Karpas-422 (cell line): ENCODE results near the gene NUP58. TPM values are rescaled to one million over a fixed set of nuclear protein-coding genes. Genes with fewer than 3 reads are reported as not detected.
"Not testable (repeated sequence)": the region's sequence is repeated elsewhere in the genome, so short reads cannot be mapped to it uniquely, and the experiment has no call there.

Source experiments
- DNase-seq: peaks from one replicate; pipeline ENCODE4 v3.0.0-alpha.2; 2015
- H2AFZ ChIP-seq: fragments of 200-600 bp; sonication (generic); 2 replicates; pipeline ENCODE4 v1.6.1; 2014; ENCODE audit warnings: antibody characterized with exemption, low read length, mixed read lengths
- H3K27ac ChIP-seq: fragments of 200-600 bp; sonication (generic); 2 replicates; pipeline ENCODE4 v1.5.1; 2014; ENCODE audit warnings: mild to moderate bottlenecking, low read length, moderate library complexity
- H3K27me3 ChIP-seq: fragments of 200-600 bp; sonication (generic); 2 replicates; pipeline ENCODE4 v1.6.1; 2014; ENCODE audit warnings: low read length, mixed read lengths
- H3K36me3 ChIP-seq: fragments of 200-600 bp; sonication (generic); 2 replicates; pipeline ENCODE4 v1.6.1; 2014; ENCODE audit warnings: low read length, mixed read lengths; ENCODE audit not compliant: insufficient read depth
- H3K4me1 ChIP-seq: fragments of 200-600 bp; sonication (generic); 2 replicates; pipeline ENCODE4 v1.6.1; 2014; ENCODE audit warnings: mild to moderate bottlenecking, low read length, mixed read lengths
- H3K4me2 ChIP-seq: fragments of 200-600 bp; sonication (generic); 2 replicates; pipeline ENCODE4 v1.6.1; 2014; ENCODE audit warnings: low read length, low read depth, mild to moderate bottlenecking; ENCODE audit not compliant: poor library complexity, severe bottlenecking
- H3K4me3 ChIP-seq: fragments of 200-600 bp; sonication (generic); 2 replicates; pipeline ENCODE4 v1.5.1; 2014; ENCODE audit warnings: mild to moderate bottlenecking, antibody characterized with exemption, low read length, mixed read lengths
- H3K79me2 ChIP-seq: fragments of 200-600 bp; sonication (generic); 2 replicates; pipeline ENCODE4 v1.6.1; 2014; ENCODE audit warnings: mild to moderate bottlenecking, low read length, mixed read lengths
- H3K9ac ChIP-seq: fragments of 200-600 bp; sonication (generic); 2 replicates; pipeline ENCODE4 v1.6.0; 2014; ENCODE audit warnings: low read length
- H3K9me2 ChIP-seq: fragments of 200-600 bp; sonication (generic), shearing (Covaris generic); replicated peaks from 2 replicates; pipeline ENCODE4 v1.6.0; 2014; ENCODE audit warnings: mild to moderate bottlenecking, low read length, moderate library complexity; ENCODE audit not compliant: insufficient read depth
- H3K9me3 ChIP-seq: fragments of 300-700, 200-600 bp; sonication (generic); 2 replicates; pipeline ENCODE4 v1.6.1; 2014; ENCODE audit warnings: low read length, mixed read lengths
- H4K20me1 ChIP-seq: fragments of 200-600 bp; sonication (generic); 2 replicates; pipeline ENCODE4 v1.6.1; 2014; ENCODE audit warnings: mild to moderate bottlenecking, antibody characterized with exemption, low read length, low read depth; ENCODE audit not compliant: insufficient read depth
- total RNA-seq: library from RNA; depleted of rRNA; stranded (reverse); fragments of >200 nt; shearing (Covaris generic); gene quantifications from 2 replicates; pipeline ENCODE4 v1.2.3, GENCODE V29; 2014; ENCODE audit warnings: low replicate concordance

Gene NUP58
- total RNA-seq, 1 experiment from 2014 or later: 96.1 TPM

DNA sequence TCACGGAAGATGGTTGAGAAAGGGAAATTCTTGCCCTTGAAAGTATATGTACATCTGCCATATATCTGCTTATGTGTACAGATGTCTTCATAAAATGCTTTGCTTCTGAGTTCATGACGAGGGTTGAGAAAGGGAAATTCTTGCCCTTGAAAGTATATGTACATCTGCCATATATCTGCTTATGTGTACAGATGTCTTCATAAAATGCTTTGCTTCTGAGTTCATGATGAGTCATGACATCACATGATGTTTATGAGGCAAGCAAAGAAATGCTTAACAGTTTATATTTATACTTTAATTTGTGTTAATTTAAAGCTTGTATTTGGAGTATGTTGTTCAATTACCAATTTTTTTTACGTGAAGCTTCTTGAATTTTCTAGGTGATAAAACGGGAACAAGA lies 17.5 kb downstream of the NUP58 start:
- not testable (repeated sequence) for H3K27ac ChIP-seq, H3K9ac ChIP-seq, H3K4me2 ChIP-seq, H3K9me2 ChIP-seq, DNase-seq, H4K20me1 ChIP-seq, H3K4me3 ChIP-seq, H3K27me3 ChIP-seq, H3K9me3 ChIP-seq, H2AFZ ChIP-seq, H3K4me1 ChIP-seq
- Histone ChIP-seq H3K36me3 (peaks cover 79% of the 10 kb centered on the region; the same call in 1 of the 2 replicates), H3K79me2 (peaks cover 57% of the 10 kb centered on the region)

DNA sequence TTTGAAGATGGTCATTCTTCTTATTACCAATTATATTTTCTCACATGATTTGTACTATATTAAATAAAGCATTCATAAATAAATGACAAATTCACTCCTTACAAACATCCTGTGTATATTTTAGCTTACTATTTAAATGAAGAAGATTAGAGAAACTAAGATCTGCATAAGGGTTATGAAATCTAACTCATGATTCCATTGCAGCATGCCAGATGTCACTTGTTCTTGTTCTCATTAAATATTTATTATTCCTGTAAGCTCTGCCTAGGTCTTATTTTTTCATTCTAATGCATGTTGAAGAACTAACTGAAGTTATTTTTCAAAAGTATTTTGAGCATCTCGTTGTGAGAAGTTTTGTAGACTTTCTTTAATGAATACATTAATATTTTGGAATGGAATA lies 18.3 kb downstream of the NUP58 start:
- no peaks in the 10 kb centered on the region for H3K4me1 ChIP-seq
- H3K79me2 ChIP-seq: peaks cover 56% of the 10 kb centered on the region
- no peak overlapping the region for H3K4me2 ChIP-seq
- no peak overlapping the region for H3K9ac ChIP-seq
- no peaks in the 10 kb centered on the region for H3K9me2 ChIP-seq
- H4K20me1 ChIP-seq: 0 out of 2 replicates have a peak, but pooled peaks cover 3% of the 10 kb centered on the region
- H3K27me3 ChIP-seq: no peaks in the 10 kb centered on the region
- no peak for DNase-seq
- H3K36me3 ChIP-seq: peaks cover 84% of the 10 kb centered on the region; the same call in 1 of the 2 replicates
- no peak overlapping the region for H2AFZ ChIP-seq
- H3K9me3 ChIP-seq: no peaks in the 10 kb centered on the region
- H3K4me3 ChIP-seq: no peak overlapping the region
- H3K27ac ChIP-seq: no peak overlapping the region

DNA sequence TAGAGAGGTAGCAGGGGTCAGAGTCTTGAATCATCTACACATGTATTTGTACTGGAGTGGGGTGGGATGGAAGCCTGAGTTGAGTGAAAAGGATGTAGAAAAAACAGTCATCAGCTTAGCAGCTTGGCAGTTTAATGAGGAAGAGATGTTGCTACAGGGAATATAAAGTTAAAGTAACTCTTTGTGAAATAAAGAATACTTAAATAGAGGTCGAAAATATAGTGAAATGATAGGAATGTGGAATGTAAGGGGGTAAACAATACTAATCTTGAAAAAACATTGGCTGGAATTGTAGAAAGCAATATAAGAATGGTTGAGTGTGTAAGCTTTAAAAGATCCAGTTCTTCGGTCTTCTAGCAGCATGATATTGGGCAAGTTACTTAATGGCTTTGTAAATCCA lies 22.7 kb downstream of the NUP58 start:
- Histone ChIP-seq H3K9me3 (no peaks in the 10 kb centered on the region), H3K27ac (no peak overlapping the region), H3K9ac (no peak overlapping the region), H2AFZ (no peak overlapping the region), H3K4me3 (no peak overlapping the region), H3K9me2 (no peaks in the 10 kb centered on the region), H3K4me2 (no peak overlapping the region), H3K79me2 (peaks cover 28% of the 10 kb centered on the region), H4K20me1 (no peaks in the 10 kb centered on the region), H3K4me1 (no peaks in the 10 kb centered on the region), H3K27me3 (no peaks in the 10 kb centered on the region), H3K36me3 (peaks cover 86% of the 10 kb centered on the region; the same call in 1 of the 2 replicates)
- DNase-seq: no peak

DNA sequence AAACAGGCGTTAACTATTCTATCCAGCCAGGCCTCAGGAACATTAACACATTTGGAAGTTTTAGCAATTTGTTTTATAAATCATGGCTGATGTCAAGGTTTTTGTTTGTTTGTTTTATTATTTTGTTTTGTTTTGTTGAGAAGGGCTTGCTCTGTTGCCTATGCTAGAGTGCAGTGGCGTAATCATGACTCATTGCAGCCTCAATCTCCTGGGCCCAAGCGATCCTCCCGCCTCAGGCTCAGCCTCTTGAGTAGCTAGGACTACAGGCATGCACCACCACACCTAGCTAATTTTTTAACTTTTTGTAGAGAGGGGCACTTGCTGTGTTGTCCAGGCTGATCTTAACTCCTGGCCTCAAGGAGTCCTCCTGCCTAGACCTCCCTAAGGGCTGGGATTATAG lies 28.3 kb downstream of the NUP58 start:
- H3K36me3 ChIP-seq: peaks cover 92% of the 10 kb centered on the region
- H3K79me2 ChIP-seq: peaks cover 47% of the 10 kb centered on the region
- no peak overlapping the region for H3K4me3 ChIP-seq
- no peaks in the 10 kb centered on the region for H3K9me2 ChIP-seq
- no peak overlapping the region for H3K4me2 ChIP-seq
- DNase-seq: no peak
- H3K27ac ChIP-seq: no peak overlapping the region
- no peak overlapping the region for H2AFZ ChIP-seq
- H3K4me1 ChIP-seq: no peaks in the 10 kb centered on the region
- peaks cover 4% of the 10 kb centered on the region; the same call in 1 of the 2 replicates for H4K20me1 ChIP-seq
- H3K9ac ChIP-seq: no peak overlapping the region
- no peaks in the 10 kb centered on the region for H3K9me3 ChIP-seq
- no peaks in the 10 kb centered on the region for H3K27me3 ChIP-seq

DNA sequence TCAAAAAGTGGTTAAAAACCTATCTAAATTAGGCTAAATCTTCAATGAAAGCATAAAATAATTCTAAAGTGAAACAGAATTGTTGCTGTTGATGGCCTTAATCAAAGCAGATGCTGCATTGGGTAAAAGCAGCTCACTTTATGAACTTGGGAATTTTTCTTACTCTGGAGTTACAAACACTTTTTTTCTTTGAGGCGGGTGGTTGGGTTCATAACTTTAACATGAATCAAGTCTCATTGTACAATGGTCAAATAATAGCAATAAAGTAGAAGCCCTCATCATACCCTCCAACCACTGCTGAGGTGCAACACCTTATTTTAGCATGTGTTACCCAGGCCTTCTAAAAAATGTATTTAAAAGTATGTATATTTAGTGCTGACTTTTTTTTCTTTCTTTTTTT lies 29.1 kb downstream of the NUP58 start:
- Histone ChIP-seq H3K4me2 (no peak overlapping the region), H4K20me1 (peaks cover 4% of the 10 kb centered on the region; the same call in 1 of the 2 replicates), H3K79me2 (peaks cover 43% of the 10 kb centered on the region), H3K27me3 (no peaks in the 10 kb centered on the region), H3K4me1 (no peaks in the 10 kb centered on the region), H3K9ac (no peak overlapping the region), H3K36me3 (peaks cover 88% of the 10 kb centered on the region), H2AFZ (no peak overlapping the region), H3K27ac (no peak overlapping the region), H3K9me2 (no peaks in the 10 kb centered on the region), H3K4me3 (no peak overlapping the region), H3K9me3 (no peaks in the 10 kb centered on the region)
- DNase-seq: no peak

DNA sequence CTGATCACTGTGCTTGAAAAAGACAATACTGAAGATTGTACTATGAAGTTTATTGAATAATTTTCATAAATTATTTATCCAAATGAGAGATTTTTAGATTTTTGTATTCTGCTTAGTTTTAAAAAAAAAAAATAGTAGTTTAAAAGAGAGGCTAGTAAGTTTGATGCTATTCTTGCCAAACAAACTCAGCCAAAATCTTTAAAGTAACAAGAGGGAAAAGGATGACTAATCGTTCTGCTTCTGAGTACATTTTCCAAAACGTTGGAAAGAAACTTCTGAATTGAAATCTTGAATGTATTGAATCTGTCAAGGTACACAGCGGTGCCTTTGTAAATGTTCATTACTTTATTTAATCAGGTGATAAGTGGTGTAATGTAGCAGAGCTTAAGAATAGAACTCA lies 34.4 kb downstream of the NUP58 start:
- peaks cover 87% of the 10 kb centered on the region for H3K36me3 ChIP-seq
- no peak overlapping the region for H3K4me2 ChIP-seq
- H3K9ac ChIP-seq: no peak overlapping the region
- DNase-seq: no peak
- H3K9me2 ChIP-seq: no peaks in the 10 kb centered on the region
- H3K79me2 ChIP-seq: peaks cover 36% of the 10 kb centered on the region
- H3K4me3 ChIP-seq: no peak overlapping the region
- no peak overlapping the region for H3K27ac ChIP-seq
- peaks cover 4% of the 10 kb centered on the region; the same call in 1 of the 2 replicates for H4K20me1 ChIP-seq
- no peaks in the 10 kb centered on the region for H3K27me3 ChIP-seq
- no peak overlapping the region for H2AFZ ChIP-seq
- H3K9me3 ChIP-seq: no peaks in the 10 kb centered on the region
- H3K4me1 ChIP-seq: no peaks in the 10 kb centered on the region

DNA sequence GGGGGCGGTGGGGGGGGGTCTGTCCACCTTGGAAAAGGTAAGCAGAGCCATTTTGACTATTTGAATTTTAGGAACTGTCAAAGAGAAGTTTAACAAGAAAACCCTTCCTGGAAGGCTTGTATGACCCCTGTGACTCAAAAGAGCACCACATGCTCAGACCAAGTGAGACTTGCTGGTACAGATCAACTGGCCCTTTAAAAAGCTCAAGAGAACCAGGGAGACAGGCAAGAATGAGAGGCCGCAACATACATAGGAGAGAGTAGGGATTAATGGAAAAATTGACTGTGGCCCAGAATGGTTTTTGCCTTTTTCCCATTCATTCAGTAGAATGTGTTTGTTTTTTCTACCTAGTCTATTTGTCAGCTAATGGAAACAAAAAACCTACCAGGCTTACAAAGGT lies 44.2 kb downstream of the NUP58 start:
- no peaks in the 10 kb centered on the region for H3K9me3 ChIP-seq
- peaks cover 4% of the 10 kb centered on the region; the same call in 1 of the 2 replicates for H3K36me3 ChIP-seq
- no peaks in the 10 kb centered on the region for H3K79me2 ChIP-seq
- H3K9me2 ChIP-seq: no peaks in the 10 kb centered on the region
- no peaks in the 10 kb centered on the region for H3K27me3 ChIP-seq
- H3K4me1 ChIP-seq: no peaks in the 10 kb centered on the region
- H2AFZ ChIP-seq: no peak overlapping the region
- H4K20me1 ChIP-seq: no peaks in the 10 kb centered on the region
- no peak overlapping the region for H3K4me3 ChIP-seq
- no peak overlapping the region for H3K27ac ChIP-seq
- DNase-seq: no peak
- no peak overlapping the region for H3K9ac ChIP-seq
- no peak overlapping the region for H3K4me2 ChIP-seq

DNA sequence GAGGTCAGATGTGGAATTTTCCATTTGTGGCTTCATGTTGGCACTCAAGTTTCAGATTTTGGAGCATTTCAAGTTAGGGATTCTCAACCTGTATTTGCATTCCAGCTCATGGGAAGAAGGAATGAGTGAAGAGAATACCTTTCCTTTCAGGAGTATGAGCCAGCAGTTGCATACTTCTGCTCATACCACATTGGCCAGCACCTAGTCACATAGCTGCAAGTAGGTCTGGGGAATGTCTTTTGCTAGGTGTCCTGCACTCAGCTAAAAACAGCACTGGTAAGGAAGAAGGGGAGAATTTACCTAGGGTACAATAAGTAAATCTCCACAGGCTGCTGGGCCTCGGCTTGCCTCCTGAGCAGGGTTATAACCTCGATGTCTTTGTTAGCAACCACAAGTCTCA lies 45.7 kb downstream of the NUP58 start:
- H3K36me3 ChIP-seq: no peaks in the 10 kb centered on the region; the same call in 1 of the 2 replicates
- no peak overlapping the region for H3K4me2 ChIP-seq
- no peaks in the 10 kb centered on the region for H3K27me3 ChIP-seq
- H4K20me1 ChIP-seq: no peaks in the 10 kb centered on the region
- H3K9me2 ChIP-seq: no peaks in the 10 kb centered on the region
- DNase-seq: no peak
- no peaks in the 10 kb centered on the region for H3K79me2 ChIP-seq
- H2AFZ ChIP-seq: no peak overlapping the region
- no peak overlapping the region for H3K27ac ChIP-seq
- no peaks in the 10 kb centered on the region for H3K9me3 ChIP-seq
- no peaks in the 10 kb centered on the region for H3K4me1 ChIP-seq
- no peak overlapping the region for H3K9ac ChIP-seq
- H3K4me3 ChIP-seq: no peak overlapping the region

DNA sequence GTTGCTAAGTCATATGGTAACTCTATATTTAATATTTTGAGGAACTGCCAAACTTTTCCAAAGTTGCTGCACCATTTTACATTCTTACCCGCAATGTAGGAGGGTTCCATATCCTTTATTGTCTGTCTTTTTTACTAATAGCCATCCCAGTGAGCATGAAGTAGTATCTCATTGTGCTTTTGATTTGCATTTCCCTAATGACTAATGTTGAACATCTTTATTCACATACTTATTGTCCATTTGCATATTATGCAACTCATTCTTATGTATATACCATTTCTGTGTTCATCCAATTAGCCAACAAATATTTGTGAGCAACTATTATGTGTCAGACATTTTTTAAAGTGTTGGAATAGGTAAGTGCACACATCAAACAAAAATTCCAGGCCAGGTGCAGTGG lies 50.0 kb downstream of the NUP58 start:
- no peaks in the 10 kb centered on the region for H3K9me3 ChIP-seq
- no peaks in the 10 kb centered on the region for H4K20me1 ChIP-seq
- H3K27ac ChIP-seq: no peak overlapping the region
- no peak for DNase-seq
- no peak overlapping the region for H3K4me3 ChIP-seq
- no peak overlapping the region for H3K4me2 ChIP-seq
- no peak overlapping the region for H2AFZ ChIP-seq
- H3K36me3 ChIP-seq: no peaks in the 10 kb centered on the region
- H3K27me3 ChIP-seq: no peaks in the 10 kb centered on the region
- no peaks in the 10 kb centered on the region for H3K4me1 ChIP-seq
- no peaks in the 10 kb centered on the region for H3K9me2 ChIP-seq
- no peaks in the 10 kb centered on the region for H3K79me2 ChIP-seq
- no peak overlapping the region for H3K9ac ChIP-seq
